Jurkat, Clone E6-1 (cell line): Measurements from ENCODE around the gene PLPPR2. TPM values are rescaled to one million over a fixed set of nuclear protein-coding genes. Genes with fewer than 3 reads are reported as not detected.
"Not testable (repeated sequence)": the region's sequence is repeated elsewhere in the genome, so short reads cannot be mapped to it uniquely, and the experiment has no call there.

Source experiments
- DNase-seq: peaks from one replicate; pipeline ENCODE4 v3.0.0-alpha.2; 2011; ENCODE audit warnings: low read depth, low spot score
- H3K4me3 ChIP-seq: 2 replicates; pipeline ENCODE4 v1.5.1; 2011; ENCODE audit warnings: mild to moderate bottlenecking, low read length, control low read depth, moderate library complexity
- polyA plus RNA-seq: library from polyadenylated mRNA; unstranded; fragments of >200 nt; gene quantifications from one replicate; pipeline ENCODE4 v1.2.1, GENCODE V29; 2012; ENCODE audit warnings: missing spikeins; ENCODE audit not compliant: insufficient read length, insufficient read depth

PLPPR2 gene
- 11.4 TPM for polyA plus RNA-seq

GRCh38 chr19:11355160-11356073 lies at the start of gene PLPPR2:
PLPPR2 (plus strand) TSS chr19:11355432; CDS start chr19:11357674, 2,242 bp downstream.
- DNase-seq: peak; percentile 82
- H3K4me3 ChIP-seq: peak within 1 kb of the TSS; percentile 50

GRCh38 chr19:11306337-11306736 lies 48.9 kb upstream of the PLPPR2 start:
- H3K4me3 ChIP-seq: no peak overlapping the region
- DNase-seq: no peak

GRCh38 chr19:11320278-11320995 lies 34.8 kb upstream of the PLPPR2 start:
- DNase-seq: not testable (repeated sequence)

GRCh38 chr19:11321191-11322126 lies 33.8 kb upstream of the PLPPR2 start:
- no peak for DNase-seq

More at GRCh38 chr19:11320278-11320995, 34.8 kb upstream of the PLPPR2 start:
- H3K4me3 ChIP-seq: not testable (repeated sequence)

GRCh38 chr19:11322269-11323024 lies 32.8 kb upstream of the PLPPR2 start:
- no peak overlapping the region for H3K4me3 ChIP-seq
- no peak for DNase-seq

More at GRCh38 chr19:11321191-11322126, 33.8 kb upstream of the PLPPR2 start:
- no peak overlapping the region for H3K4me3 ChIP-seq

GRCh38 chr19:11323601-11324078 lies 31.6 kb upstream of the PLPPR2 start:
- DNase-seq: no peak

GRCh38 chr19:11324079-11324661 lies 31.1 kb upstream of the PLPPR2 start:
- DNase-seq: peak; percentile 96
- peak overlapping the region; percentile 48 for H3K4me3 ChIP-seq

More at GRCh38 chr19:11323601-11324078, 31.6 kb upstream of the PLPPR2 start:
- peak overlapping the region; percentile 48 for H3K4me3 ChIP-seq

- peak overlapping the region; percentile 48 for H3K4me3 ChIP-seq
- DNase-seq: no peak
Observed at GRCh38 chr19:11324748-11325389, 30.4 kb upstream of the PLPPR2 start.

GRCh38 chr19:11325544-11325943 lies 29.7 kb upstream of the PLPPR2 start:
- DNase-seq: no peak
- no peak overlapping the region for H3K4me3 ChIP-seq

GRCh38 chr19:11330127-11330526 lies 25.1 kb upstream of the PLPPR2 start:
- DNase-seq: no peak
- no peak overlapping the region for H3K4me3 ChIP-seq

GRCh38 chr19:11331502-11331901 lies 23.7 kb upstream of the PLPPR2 start:
- no peak for DNase-seq
- no peak overlapping the region for H3K4me3 ChIP-seq

GRCh38 chr19:11332822-11333221 lies 22.4 kb upstream of the PLPPR2 start:
- no peak overlapping the region for H3K4me3 ChIP-seq

GRCh38 chr19:11333838-11334237 lies 21.4 kb upstream of the PLPPR2 start:
- not testable (repeated sequence) for H3K4me3 ChIP-seq, DNase-seq

More at GRCh38 chr19:11332822-11333221, 22.4 kb upstream of the PLPPR2 start:
- no peak for DNase-seq

- no peak overlapping the region for H3K4me3 ChIP-seq
- DNase-seq: no peak
Observed at GRCh38 chr19:11335449-11336146, 19.6 kb upstream of the PLPPR2 start.

GRCh38 chr19:11337080-11337479 lies 18.2 kb upstream of the PLPPR2 start:
- no peak overlapping the region for H3K4me3 ChIP-seq
- DNase-seq: no peak

GRCh38 chr19:11338121-11338520 lies 17.1 kb upstream of the PLPPR2 start:
- H3K4me3 ChIP-seq: no peak overlapping the region
- no peak for DNase-seq
